DND-41 (cell line): Measurements from ENCODE around the gene FBXO41.

Experiments used
- ATAC-seq: fragments of 200-7000 bp; cut with Tn5 transposase; 3 replicates; pipeline ENCODE4 v1.9.1; 2021; ENCODE audit warnings: low read depth; ENCODE audit not compliant: insufficient read depth
- DNase-seq: peaks from one replicate; pipeline ENCODE4 v3.0.0-alpha.2; 2020
- H2AFZ ChIP-seq: 2 replicates; pipeline ENCODE4 v1.6.0; 2012; ENCODE audit warnings: low read depth, low read length
- H3K27ac ChIP-seq: 2 replicates; pipeline ENCODE4 v1.5.1; 2012; ENCODE audit warnings: low read length, inconsistent platforms
- H3K27me3 ChIP-seq: fragments of 200-600 bp; sonication (generic); 2 replicates; pipeline ENCODE4 v1.6.0; 2012; ENCODE audit warnings: low read length, mild to moderate bottlenecking, inconsistent platforms; ENCODE audit not compliant: insufficient read depth, poor library complexity
- H3K36me3 ChIP-seq: 2 replicates; pipeline ENCODE4 v1.5.1; 2012; ENCODE audit warnings: low read length, inconsistent platforms; ENCODE audit not compliant: insufficient read depth
- H3K4me1 ChIP-seq: 2 replicates; pipeline ENCODE4 v1.5.1; 2012; ENCODE audit warnings: mild to moderate bottlenecking, low read length; ENCODE audit not compliant: insufficient read depth
- H3K4me2 ChIP-seq: 2 replicates; pipeline ENCODE4 v1.6.0; 2012; ENCODE audit warnings: mild to moderate bottlenecking, moderate library complexity, low read length, inconsistent platforms; ENCODE audit not compliant: insufficient read depth
- H3K4me3 ChIP-seq, 2 experiments: fragments of 200-600 bp in 1 of 2; shearing (Covaris generic) in 1 of 2; 2 replicates each; pipeline ENCODE4 v1.5.1; 2012 to 2016; ENCODE audit warnings: inconsistent platforms in 2 of 2, low read length in 2 of 2, mild to moderate bottlenecking in 2 of 2, low read depth in 1 of 2, moderate library complexity in 1 of 2
- H3K79me2 ChIP-seq: 2 replicates; pipeline ENCODE4 v1.6.0; 2012; ENCODE audit warnings: low read length, inconsistent platforms; ENCODE audit not compliant: insufficient read depth
- H3K9ac ChIP-seq: 2 replicates; pipeline ENCODE4 v1.6.0; 2012; ENCODE audit warnings: low read depth, mild to moderate bottlenecking, inconsistent platforms, low read length, moderate library complexity
- H3K9me3 ChIP-seq: 2 replicates; pipeline ENCODE4 v1.5.1; 2012; ENCODE audit warnings: low read length, moderate library complexity, mild to moderate bottlenecking, inconsistent platforms; ENCODE audit not compliant: insufficient read depth, severe bottlenecking
- H4K20me1 ChIP-seq: 2 replicates; pipeline ENCODE4 v1.6.0; 2012; ENCODE audit warnings: low read length; ENCODE audit not compliant: insufficient read depth
- EZH2 ChIP-seq: IDR thresholded peaks from 3 replicates; pipeline ENCODE4 v1.6.1; 2012; ENCODE audit warnings: borderline replicate concordance, low read depth, mild to moderate bottlenecking, moderate library complexity, low read length, inconsistent platforms; ENCODE audit not compliant: severe bottlenecking
- TF ChIP-seq, protein P1 (sequence below): IDR thresholded peaks from 2 replicates; pipeline ENCODE4 v1.5.1; 2012; ENCODE audit warnings: borderline replicate concordance, low read length, moderate library complexity, mild to moderate bottlenecking; ENCODE audit not compliant: poor library complexity, severe bottlenecking; ENCODE audit errors: extremely low read depth

FBXO41 gene

GRCh38 chr2:73215254-73215653 is 69.0 kb downstream of the FBXO41 start:
- ATAC-seq (no peak), DNase-seq (no peak)
- no peak overlapping the region for H2AFZ ChIP-seq
- H4K20me1 ChIP-seq = peaks cover 18% of the 10 kb centered on the region; the same call in 1 of the 2 replicates
- peaks cover 34% of the 10 kb centered on the region for H3K4me1 ChIP-seq
- peaks cover 54% of the 10 kb centered on the region for H3K79me2 ChIP-seq
- TF ChIP-seq, protein P1, sequence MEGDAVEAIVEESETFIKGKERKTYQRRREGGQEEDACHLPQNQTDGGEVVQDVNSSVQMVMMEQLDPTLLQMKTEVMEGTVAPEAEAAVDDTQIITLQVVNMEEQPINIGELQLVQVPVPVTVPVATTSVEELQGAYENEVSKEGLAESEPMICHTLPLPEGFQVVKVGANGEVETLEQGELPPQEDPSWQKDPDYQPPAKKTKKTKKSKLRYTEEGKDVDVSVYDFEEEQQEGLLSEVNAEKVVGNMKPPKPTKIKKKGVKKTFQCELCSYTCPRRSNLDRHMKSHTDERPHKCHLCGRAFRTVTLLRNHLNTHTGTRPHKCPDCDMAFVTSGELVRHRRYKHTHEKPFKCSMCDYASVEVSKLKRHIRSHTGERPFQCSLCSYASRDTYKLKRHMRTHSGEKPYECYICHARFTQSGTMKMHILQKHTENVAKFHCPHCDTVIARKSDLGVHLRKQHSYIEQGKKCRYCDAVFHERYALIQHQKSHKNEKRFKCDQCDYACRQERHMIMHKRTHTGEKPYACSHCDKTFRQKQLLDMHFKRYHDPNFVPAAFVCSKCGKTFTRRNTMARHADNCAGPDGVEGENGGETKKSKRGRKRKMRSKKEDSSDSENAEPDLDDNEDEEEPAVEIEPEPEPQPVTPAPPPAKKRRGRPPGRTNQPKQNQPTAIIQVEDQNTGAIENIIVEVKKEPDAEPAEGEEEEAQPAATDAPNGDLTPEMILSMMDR = no peak
- no peak for TF ChIP-seq EZH2
- H3K36me3 ChIP-seq = peaks cover 22% of the 10 kb centered on the region
- H3K27ac ChIP-seq = no peak overlapping the region
- peak overlapping the region; percentile 81 for H3K9ac ChIP-seq
- no peaks in the 10 kb centered on the region for H3K27me3 ChIP-seq
- H3K4me2 ChIP-seq = peak overlapping the region; percentile 87
- H3K9me3 ChIP-seq = no peaks in the 10 kb centered on the region
- H3K4me3 ChIP-seq = peak overlapping the region; percentile 64 to 82; a peak in 3 of 4 replicates

DNA sequence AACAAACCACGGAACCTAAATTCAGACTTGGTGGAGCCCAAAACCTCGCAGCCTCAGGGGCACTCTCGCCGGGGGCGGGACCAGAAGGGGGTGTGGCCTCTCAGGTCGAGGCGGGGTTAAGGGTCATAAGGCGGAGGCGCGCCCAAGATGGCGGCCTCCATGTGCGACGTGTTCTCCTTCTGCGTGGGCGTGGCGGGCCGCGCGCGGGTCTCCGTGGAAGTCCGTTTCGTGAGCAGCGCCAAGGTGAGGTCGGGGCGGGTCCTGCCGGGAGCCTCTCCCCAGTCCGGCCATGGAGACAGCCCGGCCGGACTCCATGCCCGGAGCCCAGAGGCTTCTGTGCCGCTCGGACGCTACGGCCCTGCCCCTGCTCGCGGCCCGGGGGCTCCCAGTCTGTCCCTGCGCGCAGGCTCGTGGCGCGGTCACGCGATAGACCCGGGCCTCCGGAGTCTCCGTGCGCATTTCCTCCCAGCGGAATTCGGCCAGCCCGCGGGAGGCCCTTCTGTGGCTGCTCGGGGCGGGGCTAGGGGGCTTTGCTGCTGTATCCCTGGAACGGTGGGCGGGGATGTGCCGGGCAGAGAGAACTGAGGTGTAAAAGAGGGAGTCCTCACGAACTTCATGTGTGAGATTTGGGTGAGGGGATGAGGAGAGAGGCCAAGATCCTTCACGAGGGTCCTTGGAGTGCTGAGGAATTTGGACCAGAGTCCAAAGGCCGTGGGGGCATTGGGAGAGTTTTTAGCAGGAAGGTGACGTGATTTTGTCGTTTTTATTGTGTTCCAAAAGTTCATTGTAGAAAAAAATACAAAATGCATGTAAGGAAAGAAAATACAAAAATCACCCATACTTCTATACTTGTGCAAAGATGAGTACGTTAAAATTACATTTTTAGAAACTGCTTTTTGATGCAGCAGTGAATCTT is 69.9 kb downstream of the FBXO41 start, which contains the start of gene SMYD5:
TSS of gene SMYD5 (plus strand) at position 126 of the 916 bp plus-strand sequence. CDS start at position 148, 22 bp downstream.
- peak; percentile 94 for DNase-seq

GRCh38 chr2:73212448-73213176 is 71.7 kb downstream of the FBXO41 start:
- no peaks in the 10 kb centered on the region for H3K27me3 ChIP-seq
- no peak for TF ChIP-seq EZH2
- TF ChIP-seq, protein P1 = peak; percentile 94
- no peaks in the 10 kb centered on the region for H4K20me1 ChIP-seq
- H2AFZ ChIP-seq = peak overlapping the region; percentile 74
- no peaks in the 10 kb centered on the region for H3K9me3 ChIP-seq
- H3K36me3 ChIP-seq = no peaks in the 10 kb centered on the region
- H3K79me2 ChIP-seq = peaks cover 40% of the 10 kb centered on the region
- peak; percentile 82 for ATAC-seq
- no peak overlapping the region for H3K27ac ChIP-seq
- H3K4me1 ChIP-seq = peaks cover 34% of the 10 kb centered on the region
- H3K4me2 ChIP-seq = peak overlapping the region; percentile 87
- peak overlapping the region in 1 of 2 experiments; percentile 82; a peak in 1 of 4 replicates for H3K4me3 ChIP-seq
- H3K9ac ChIP-seq = no peak overlapping the region; the same call in 1 of the 2 replicates
- peak; percentile 80 for DNase-seq

More for the DNA sequence above, 69.9 kb downstream of the FBXO41 start, which contains the start of gene SMYD5:
- H3K36me3 ChIP-seq = peaks cover 13% of the 10 kb centered on the region
- peaks cover 54% of the 10 kb centered on the region for H3K79me2 ChIP-seq
- no peaks in the 10 kb centered on the region for H3K27me3 ChIP-seq
- peak within 1 kb of the TSS; percentile 81 for H3K9ac ChIP-seq
- peak within 1 kb of the TSS; percentile 64 to 82 for H3K4me3 ChIP-seq
- H4K20me1 ChIP-seq = peaks cover 12% of the 10 kb centered on the region; the same call in 1 of the 2 replicates
- no peaks in the 10 kb centered on the region for H3K9me3 ChIP-seq
- peak within 1 kb of the TSS; percentile 91 for H2AFZ ChIP-seq
- peak; percentile 81 for ATAC-seq
- H3K4me2 ChIP-seq = peak within 1 kb of the TSS; percentile 87
- TF ChIP-seq, protein P1 = no peak
- TF ChIP-seq EZH2 = no peak
- peak within 1 kb of the TSS; percentile 91 for H3K27ac ChIP-seq
- H3K4me1 ChIP-seq = peaks cover 34% of the 10 kb centered on the region
